Tibial nerve (tissue), 4 donors: ENCODE data around the gene GPBP1.

Source experiments
- CTCF ChIP-seq, 5 experiments: fragments of 200-600 bp in 3 of 5; fragments of 450-650 bp in 2 of 5; sonication (generic) in 3 of 5; IDR thresholded peaks; one replicate each; pipeline ENCODE4 v1.5.1; 2016 to 2019; ENCODE audit warnings: antibody characterized with exemption in 5 of 5, mild to moderate bottlenecking in 3 of 5, moderate library complexity in 2 of 5
- EP300 ChIP-seq, 2 donors: sonication (generic); formaldehyde crosslinking; IDR thresholded peaks; one replicate each; pipeline ENCODE4 v1.6.1; 2017; ENCODE audit warnings: antibody characterized with exemption in 2 of 2, mild to moderate bottlenecking in 1 of 2
- POLR2A ChIP-seq, 2 donors: fragments of 450-650 bp; IDR thresholded peaks; one replicate each; pipeline ENCODE4 v1.6.1; 2017; ENCODE audit warnings: antibody characterized with exemption in 2 of 2, mild to moderate bottlenecking in 2 of 2, moderate library complexity in 2 of 2

- TF ChIP-seq CTCF (IDR thresholded peaks at IDR 0.05) = no peak
- no peak for TF ChIP-seq POLR2A (IDR thresholded peaks at IDR 0.05)
- TF ChIP-seq EP300 (IDR thresholded peaks at IDR 0.05) = no peak
Observed at GRCh38 chr5:57247765-57248164, 73.9 kb downstream of the GPBP1 start.
